IMR-90 (cell line): ENCODE data around the gene MALRD1. TPM values are rescaled to one million over a fixed set of nuclear protein-coding genes. Genes with fewer than 3 reads are reported as not detected.
A peak's percentile ranks its signal among the peaks of the same experiment; 100 is the strongest.

ENCODE experiments used
- ATAC-seq: fragments of 200-7000 bp; cut with Tn5 transposase; 2 replicates; pipeline ENCODE4 v1.9.1; 2020; ENCODE audit warnings: low read depth, mild to moderate bottlenecking, moderate library complexity
- BruUV-seq: library from RNA; stranded (reverse); fragments of 400-500 nt; replicated peaks from 2 replicates; lab custom pipeline; 2021; lab: Mats Ljungman, UMichigan
- CTCF ChIA-PET: fragments of 300-600 bp; formaldehyde crosslinking; extraction: SDS; loops from one replicate; lab custom pipeline; 2021; ENCODE audit warnings: antibody characterized with exemption; lab: Yijun Ruan, JAX
- POLR2A ChIA-PET: fragments of 300-600 bp; sonication (Branson Sonifier 250); formaldehyde crosslinking; loops from one replicate; lab custom pipeline; 2022; ENCODE audit warnings: antibody characterized with exemption; ENCODE audit not compliant: unreplicated experiment; lab: Charles Lee
- DNase-seq: peaks from one replicate; pipeline ENCODE4 v3.0.0; 2013
- H2AFZ ChIP-seq: replicated peaks from 2 replicates; pipeline ENCODE3; 2013; ENCODE audit warnings: low read length, mild to moderate bottlenecking; ENCODE audit not compliant: poor library complexity
- H2AK5ac ChIP-seq: 2 replicates; pipeline ENCODE4 v1.6.1; 2013; ENCODE audit warnings: low read depth, low read length, inconsistent platforms
- H2AK9ac ChIP-seq: replicated peaks from 2 replicates; pipeline ENCODE3; 2013; ENCODE audit warnings: mild to moderate bottlenecking, low read depth, low read length, moderate library complexity; ENCODE audit not compliant: poor library complexity
- H2BK120ac ChIP-seq: 2 replicates; pipeline ENCODE4 v1.6.1; 2013; ENCODE audit warnings: low read depth, low read length, inconsistent platforms
- H2BK15ac ChIP-seq: 3 replicates; pipeline ENCODE4 v1.6.1; 2013; ENCODE audit warnings: low read depth, low read length, inconsistent platforms
- H2BK20ac ChIP-seq: 2 replicates; pipeline ENCODE4 v1.6.1; 2013; ENCODE audit warnings: low read depth, mild to moderate bottlenecking, inconsistent platforms, low read length, moderate library complexity
- H2BK5ac ChIP-seq: 2 replicates; pipeline ENCODE4 v1.6.1; 2013; ENCODE audit warnings: mild to moderate bottlenecking, low read depth, low read length, inconsistent platforms; ENCODE audit not compliant: poor library complexity, severe bottlenecking
- H3K14ac ChIP-seq: replicated peaks from 2 replicates; pipeline ENCODE4 v1.6.1; 2013; ENCODE audit warnings: low read depth, low read length, inconsistent platforms
- H3K18ac ChIP-seq: 2 replicates; pipeline ENCODE4 v1.6.1; 2013; ENCODE audit warnings: low read depth, low read length, control low read depth
- H3K23ac ChIP-seq: 2 replicates; pipeline ENCODE4 v1.6.1; 2013; ENCODE audit warnings: low read depth, low read length, inconsistent platforms
- H3K27ac ChIP-seq: 2 replicates; pipeline ENCODE4 v1.5.1; 2013; ENCODE audit warnings: mild to moderate bottlenecking, control low read depth, low read length; ENCODE audit not compliant: insufficient read depth
- H3K27me3 ChIP-seq: 2 replicates; pipeline ENCODE4 v1.6.1; 2013; ENCODE audit warnings: low read length; ENCODE audit not compliant: control insufficient read depth, insufficient read depth
- H3K36me3 ChIP-seq: 2 replicates; pipeline ENCODE4 v1.6.1; 2013; ENCODE audit warnings: low read length, mixed read lengths; ENCODE audit not compliant: control insufficient read depth, insufficient read depth
- H3K4ac ChIP-seq: 2 replicates; pipeline ENCODE4 v1.6.1; 2013; ENCODE audit warnings: low read depth, low read length, inconsistent platforms
- H3K4me1 ChIP-seq: 2 replicates; pipeline ENCODE4 v1.6.1; 2013; ENCODE audit warnings: low read length, mixed read lengths; ENCODE audit not compliant: control insufficient read depth, insufficient read depth
- H3K4me2 ChIP-seq: 2 replicates; pipeline ENCODE4 v1.6.1; 2013; ENCODE audit warnings: low read depth, mild to moderate bottlenecking, control low read depth, low read length, moderate library complexity
- H3K4me3 ChIP-seq: 2 replicates; pipeline ENCODE4 v1.5.1; 2013; ENCODE audit warnings: low read depth, mild to moderate bottlenecking, control low read depth, low read length, moderate library complexity; ENCODE audit not compliant: insufficient read depth
- H3K56ac ChIP-seq: 2 replicates; pipeline ENCODE4 v1.6.1; 2013; ENCODE audit warnings: low read length, inconsistent platforms; ENCODE audit not compliant: insufficient read depth; ENCODE audit errors: extremely low read depth
- H3K79me1 ChIP-seq, 2 experiments: 2 replicates each; pipeline ENCODE4 v1.6.1; 2013; ENCODE audit warnings: low read length in 2 of 2, inconsistent platforms in 1 of 2, low read depth in 1 of 2
- H3K9ac ChIP-seq: 2 replicates; pipeline ENCODE4 v1.6.1; 2013; ENCODE audit warnings: low read depth, low read length, control low read depth
- H3K9me1 ChIP-seq: 2 replicates; pipeline ENCODE4 v1.6.1; 2013; ENCODE audit warnings: low read length, inconsistent platforms; ENCODE audit not compliant: insufficient read depth
- H3K9me3 ChIP-seq: 2 replicates; pipeline ENCODE4 v1.6.1; 2013; ENCODE audit warnings: low read length; ENCODE audit not compliant: control insufficient read depth, insufficient read depth
- H4K20me1 ChIP-seq: 2 replicates; pipeline ENCODE4 v1.6.1; 2013; ENCODE audit warnings: low read length, inconsistent platforms; ENCODE audit not compliant: insufficient read depth
- H4K5ac ChIP-seq: 2 replicates; pipeline ENCODE4 v1.6.1; 2013; ENCODE audit warnings: mild to moderate bottlenecking, low read depth, low read length, control low read depth
- H4K8ac ChIP-seq, 2 experiments: 2 replicates each; pipeline ENCODE4 v1.6.1; 2013; ENCODE audit warnings: low read depth in 2 of 2, low read length in 2 of 2, control low read depth in 1 of 2, inconsistent platforms in 1 of 2
- H4K91ac ChIP-seq: 2 replicates; pipeline ENCODE4 v1.6.1; 2013; ENCODE audit warnings: low read depth, low read length, inconsistent platforms; ENCODE audit not compliant: insufficient read depth
- POLR2A ChIP-seq: IDR thresholded peaks from 2 replicates; pipeline ENCODE4 v1.6.1; 2012; ENCODE audit warnings: mild to moderate bottlenecking, low read depth, low read length
- RFX5 ChIP-seq: IDR thresholded peaks from 2 replicates; pipeline ENCODE4 v1.8.0; 2012; ENCODE audit warnings: low read depth, mild to moderate bottlenecking, low read length, moderate library complexity
- WGBS, 2 experiments: methylation state at CpG; one replicate each; pipeline versions ENCODE4 v1.1.5 to v1.1.7; 2013; ENCODE audit warnings: missing lambda C conversion rate in 2 of 2; ENCODE audit not compliant: insufficient read length in 1 of 2; ENCODE audit errors: extremely low coverage in 2 of 2; 5-methylcytosine and 5-hydroxymethylcytosine counted together
- dilution Hi-C: fragments of 300-500 bp; cut with HindIII; formaldehyde crosslinking; loops from one replicate; pipeline ENCODE4 v1.14.3; 2018; ENCODE audit warnings: low sequenced_read_pairs; ENCODE audit not compliant: unreplicated experiment
- in situ Hi-C: fragments of 300-500 bp; cut with MboI; formaldehyde crosslinking; loops from 3 replicates; pipeline ENCODE4 v1.14.3; 2019; ENCODE audit warnings: low sequenced_read_pairs, inconsistent platforms, mixed read lengths
- intact Hi-C: fragments of 100-400 bp; cut with micrococcal nuclease; formaldehyde crosslinking; loops from 2 replicates; pipeline ENCODE4 v1.10.0; 2022
- polyA plus RNA-seq, 3 experiments: library from polyadenylated mRNA; depleted of rRNA; stranded (reverse); fragments of >200 nt; gene quantifications; 2 replicates each; pipeline ENCODE4 v1.2.3, GENCODE V29; 2012; ENCODE audit warnings: low replicate concordance in 1 of 3
- total RNA-seq: library from RNA; depleted of rRNA; stranded (reverse); fragments of >200 nt; gene quantifications from 2 replicates; pipeline ENCODE4 v1.2.3, GENCODE V29; 2012
- TF ChIP-seq, protein P1 (sequence below): fragments of 150-350 bp; IDR thresholded peaks from 2 replicates; pipeline ENCODE4 v1.6.1; 2017; ENCODE audit warnings: mild to moderate bottlenecking, antibody characterized with exemption, low read length, low read depth

MALRD1 gene
- total and polyA plus RNA-seq, 2 of the 4 experiments (the other 2 are of a cell fraction): 0.34 to 1.1 TPM

GRCh38 chr10:19652750-19653149 lies 604.1 kb downstream of the MALRD1 start:
- H3K9ac ChIP-seq: no peak overlapping the region
- WGBS, 2 experiments: no CpG with 5 or more reads among the region's 1 CpG
- TF ChIP-seq POLR2A: no peak
- TF ChIP-seq, protein P1, sequence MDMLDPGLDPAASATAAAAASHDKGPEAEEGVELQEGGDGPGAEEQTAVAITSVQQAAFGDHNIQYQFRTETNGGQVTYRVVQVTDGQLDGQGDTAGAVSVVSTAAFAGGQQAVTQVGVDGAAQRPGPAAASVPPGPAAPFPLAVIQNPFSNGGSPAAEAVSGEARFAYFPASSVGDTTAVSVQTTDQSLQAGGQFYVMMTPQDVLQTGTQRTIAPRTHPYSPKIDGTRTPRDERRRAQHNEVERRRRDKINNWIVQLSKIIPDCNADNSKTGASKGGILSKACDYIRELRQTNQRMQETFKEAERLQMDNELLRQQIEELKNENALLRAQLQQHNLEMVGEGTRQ: no peak
- TF ChIP-seq RFX5: no peak
- intact Hi-C loops: no loop called here
- H3K9me3 ChIP-seq: no peaks in the 10 kb centered on the region
- H2BK15ac ChIP-seq: peak overlapping the region; percentile 99; the same call in 2 of the 3 replicates
- H3K18ac ChIP-seq: peak overlapping the region; percentile 99; the same call in 1 of the 2 replicates
- H4K8ac ChIP-seq: peak overlapping the region; percentile 70 to 82; a peak in 3 of 4 replicates
- H3K4me2 ChIP-seq: no peak overlapping the region
- in situ Hi-C loops: no loop called here
- peak overlapping the region; percentile 96; the same call in 1 of the 2 replicates for H4K91ac ChIP-seq
- H3K27ac ChIP-seq: 0 out of 2 replicates have a peak overlapping the region, but pooled peaks have one; percentile 1
- no peaks in the 10 kb centered on the region for H4K20me1 ChIP-seq
- no TSS peak for BruUV-seq
- H2AK9ac ChIP-seq: no peak overlapping the region
- H3K36me3 ChIP-seq: no peaks in the 10 kb centered on the region
- ChIA-PET POLR2A (no interaction called here), CTCF (interaction anchor here (0.7 to 1.5 kb wide), 2 partner anchors 14 to 23 kb away, joined by 3 to 4 read pairs; no protein-coding TSS in a partner anchor)
- no peaks in the 10 kb centered on the region for H3K27me3 ChIP-seq
- peaks cover 9% of the 10 kb centered on the region for H3K9me1 ChIP-seq
- DNase-seq (no peak), ATAC-seq (no peak)
- H3K4ac ChIP-seq: peak overlapping the region; percentile 94; the same call in 1 of the 2 replicates
- no peak overlapping the region for H3K23ac ChIP-seq
- no peak overlapping the region for H2AFZ ChIP-seq
- peak overlapping the region; percentile 94 for H2BK120ac ChIP-seq
- dilution Hi-C loops: no loop called here
- peak overlapping the region; percentile 49; the same call in 1 of the 2 replicates for H4K5ac ChIP-seq
- peak overlapping the region; percentile 79 for H2BK20ac ChIP-seq
- H2BK5ac ChIP-seq: peak overlapping the region; percentile 96
- no peaks in the 10 kb centered on the region for H3K79me1 ChIP-seq
- H2AK5ac ChIP-seq: peak overlapping the region; percentile 86
- peaks cover 15% of the 10 kb centered on the region for H3K4me1 ChIP-seq
- H3K4me3 ChIP-seq: no peak overlapping the region
- peak overlapping the region; percentile 44 for H3K14ac ChIP-seq
- H3K56ac ChIP-seq: no peak overlapping the region
